OCI-LY1 (cell line): ENCODE results near the gene TXNDC11.

Experiments
- H2AFZ ChIP-seq: fragments of 200-600 bp; sonication (generic), shearing (Covaris generic); 2 replicates; pipeline ENCODE4 v1.6.0; 2014; ENCODE audit warnings: antibody characterized with exemption, mild to moderate bottlenecking, low read length
- H3F3A ChIP-seq: fragments of 200-600 bp; sonication (generic), shearing (Covaris generic); 2 replicates; pipeline ENCODE4 v1.6.0; 2014; ENCODE audit warnings: mild to moderate bottlenecking, antibody characterized with exemption, low read length, moderate library complexity; ENCODE audit not compliant: insufficient read depth
- H3K27ac ChIP-seq: fragments of 200-600 bp; sonication (generic); 2 replicates; pipeline ENCODE4 v1.5.1; 2014; ENCODE audit warnings: low read length, mixed run types, mild to moderate bottlenecking, low read depth; ENCODE audit not compliant: poor library complexity, severe bottlenecking
- H3K27me3 ChIP-seq: fragments of 200-600 bp; sonication (generic); 2 replicates; pipeline ENCODE4 v1.6.0; 2014; ENCODE audit warnings: antibody characterized with exemption, mild to moderate bottlenecking, low read length, moderate library complexity; ENCODE audit not compliant: insufficient read depth
- H3K36me3 ChIP-seq: fragments of 200-600 bp; sonication (generic); 2 replicates; pipeline ENCODE4 v1.6.1; 2014; ENCODE audit warnings: mild to moderate bottlenecking, antibody characterized with exemption, low read length, moderate library complexity, mixed read lengths; ENCODE audit not compliant: insufficient read depth
- H3K4me1 ChIP-seq: fragments of 200-600 bp; sonication (generic); 2 replicates; pipeline ENCODE4 v1.5.1; 2014; ENCODE audit warnings: mild to moderate bottlenecking, low read length, moderate library complexity; ENCODE audit not compliant: insufficient read depth, severe bottlenecking
- H3K4me2 ChIP-seq: fragments of 200-600 bp; sonication (generic), shearing (Covaris generic); 2 replicates; pipeline ENCODE4 v1.6.1; 2014; ENCODE audit warnings: low read length
- H3K4me3 ChIP-seq: fragments of 200-600 bp; sonication (generic); 2 replicates; pipeline ENCODE4 v1.5.1; 2014; ENCODE audit warnings: low read length, low read depth, mild to moderate bottlenecking, mixed read lengths; ENCODE audit not compliant: poor library complexity, severe bottlenecking
- H3K79me2 ChIP-seq: fragments of 200-600 bp; shearing (Covaris generic); 2 replicates; pipeline ENCODE4 v1.6.1; 2016; ENCODE audit warnings: mixed run types, low read length, mixed read lengths; ENCODE audit not compliant: insufficient read depth
- H3K9ac ChIP-seq: fragments of 200-600 bp; sonication (generic), shearing (Covaris generic); 2 replicates; pipeline ENCODE4 v1.6.1; 2014; ENCODE audit warnings: mild to moderate bottlenecking, low read length, mixed read lengths
- H3K9me2 ChIP-seq: fragments of 200-600 bp; sonication (generic), shearing (Covaris generic); 2 replicates; pipeline ENCODE4 v1.6.1; 2014; ENCODE audit warnings: low read depth, mild to moderate bottlenecking, low read length, mixed read lengths
- H3K9me3 ChIP-seq: fragments of 200-600 bp; shearing (Covaris generic); 2 replicates; pipeline ENCODE4 v1.6.1; 2014; ENCODE audit warnings: low read length, mixed read lengths
- H4K20me1 ChIP-seq: fragments of 200-600 bp; sonication (generic), shearing (Covaris generic); 2 replicates; pipeline ENCODE4 v1.6.0; 2016; ENCODE audit warnings: mild to moderate bottlenecking, low read length; ENCODE audit not compliant: insufficient read depth
- EZH2 ChIP-seq: fragments of 200-600 bp; sonication (generic), shearing (Covaris generic); IDR thresholded peaks from 2 replicates; pipeline ENCODE4 v1.8.0; 2017; ENCODE audit warnings: borderline replicate concordance, mixed run types, mild to moderate bottlenecking, antibody characterized with exemption, low read length, moderate library complexity, mixed read lengths
- TF ChIP-seq, protein P1 (sequence below): fragments of 200-600 bp; sonication (generic), shearing (Covaris generic); IDR thresholded peaks from 2 replicates; pipeline ENCODE4 v1.5.1; 2017; ENCODE audit warnings: mild to moderate bottlenecking, antibody characterized with exemption, low read length, moderate library complexity, mixed read lengths

Gene TXNDC11

DNA sequence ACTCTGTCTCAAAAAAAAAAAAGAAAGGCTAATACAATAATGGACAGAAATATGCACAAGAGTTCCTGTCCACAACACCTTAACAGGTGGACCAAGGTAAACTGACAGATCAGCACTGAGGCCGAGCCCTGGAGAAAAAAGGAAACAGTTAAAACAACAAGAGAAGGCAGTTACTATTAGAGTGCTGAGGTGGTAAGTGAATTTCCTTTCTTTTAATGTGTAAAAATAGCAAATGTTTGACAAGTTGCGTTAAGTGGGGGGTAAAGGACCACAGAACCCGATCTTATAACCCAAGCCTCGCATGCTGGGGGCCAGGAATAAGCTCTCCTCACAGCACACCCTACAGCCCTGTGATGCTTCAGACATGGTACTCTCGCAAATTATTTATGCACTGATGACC is 24.8 kb downstream of the TXNDC11 start:
- peaks cover 48% of the 10 kb centered on the region for H3K4me1 ChIP-seq
- peak overlapping the region; percentile 68 for H3K27ac ChIP-seq
- H3K27me3 ChIP-seq = no peaks in the 10 kb centered on the region
- H3K4me2 ChIP-seq = peak overlapping the region; percentile 23; the same call in 1 of the 2 replicates
- H2AFZ ChIP-seq = no peak overlapping the region
- H3F3A ChIP-seq = no peaks in the 10 kb centered on the region
- H3K36me3 ChIP-seq = peaks cover 48% of the 10 kb centered on the region
- H3K9me3 ChIP-seq = no peaks in the 10 kb centered on the region
- H3K79me2 ChIP-seq = no peaks in the 10 kb centered on the region; the same call in 1 of the 2 replicates
- H3K9ac ChIP-seq = 0 out of 2 replicates have a peak overlapping the region, but pooled peaks have one; percentile 9
- H3K9me2 ChIP-seq = no peaks in the 10 kb centered on the region
- no peaks in the 10 kb centered on the region for H4K20me1 ChIP-seq
- TF ChIP-seq, protein P1, sequence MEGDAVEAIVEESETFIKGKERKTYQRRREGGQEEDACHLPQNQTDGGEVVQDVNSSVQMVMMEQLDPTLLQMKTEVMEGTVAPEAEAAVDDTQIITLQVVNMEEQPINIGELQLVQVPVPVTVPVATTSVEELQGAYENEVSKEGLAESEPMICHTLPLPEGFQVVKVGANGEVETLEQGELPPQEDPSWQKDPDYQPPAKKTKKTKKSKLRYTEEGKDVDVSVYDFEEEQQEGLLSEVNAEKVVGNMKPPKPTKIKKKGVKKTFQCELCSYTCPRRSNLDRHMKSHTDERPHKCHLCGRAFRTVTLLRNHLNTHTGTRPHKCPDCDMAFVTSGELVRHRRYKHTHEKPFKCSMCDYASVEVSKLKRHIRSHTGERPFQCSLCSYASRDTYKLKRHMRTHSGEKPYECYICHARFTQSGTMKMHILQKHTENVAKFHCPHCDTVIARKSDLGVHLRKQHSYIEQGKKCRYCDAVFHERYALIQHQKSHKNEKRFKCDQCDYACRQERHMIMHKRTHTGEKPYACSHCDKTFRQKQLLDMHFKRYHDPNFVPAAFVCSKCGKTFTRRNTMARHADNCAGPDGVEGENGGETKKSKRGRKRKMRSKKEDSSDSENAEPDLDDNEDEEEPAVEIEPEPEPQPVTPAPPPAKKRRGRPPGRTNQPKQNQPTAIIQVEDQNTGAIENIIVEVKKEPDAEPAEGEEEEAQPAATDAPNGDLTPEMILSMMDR = no peak
- no peak for TF ChIP-seq EZH2
- H3K4me3 ChIP-seq = no peak overlapping the region

DNA sequence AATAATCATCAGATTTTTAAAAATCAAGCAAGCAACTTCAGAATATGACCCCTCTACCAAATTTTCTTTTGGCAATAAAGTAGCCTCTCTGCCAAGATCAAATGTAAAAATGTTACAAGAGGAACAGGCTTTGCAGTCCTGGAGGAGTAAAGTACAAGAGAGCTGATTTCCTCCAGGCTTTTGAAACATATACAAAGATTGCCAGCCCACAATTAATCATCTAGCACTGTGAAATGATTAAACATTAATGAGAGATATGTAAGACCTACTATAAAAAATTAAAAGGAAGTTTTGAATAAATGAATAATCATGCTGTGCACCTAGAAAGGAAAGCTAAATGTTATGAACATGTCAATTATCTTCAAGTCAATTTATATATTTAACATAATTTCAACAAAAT is 26.3 kb downstream of the TXNDC11 start:
- no peak overlapping the region for H3K4me2 ChIP-seq

DNA sequence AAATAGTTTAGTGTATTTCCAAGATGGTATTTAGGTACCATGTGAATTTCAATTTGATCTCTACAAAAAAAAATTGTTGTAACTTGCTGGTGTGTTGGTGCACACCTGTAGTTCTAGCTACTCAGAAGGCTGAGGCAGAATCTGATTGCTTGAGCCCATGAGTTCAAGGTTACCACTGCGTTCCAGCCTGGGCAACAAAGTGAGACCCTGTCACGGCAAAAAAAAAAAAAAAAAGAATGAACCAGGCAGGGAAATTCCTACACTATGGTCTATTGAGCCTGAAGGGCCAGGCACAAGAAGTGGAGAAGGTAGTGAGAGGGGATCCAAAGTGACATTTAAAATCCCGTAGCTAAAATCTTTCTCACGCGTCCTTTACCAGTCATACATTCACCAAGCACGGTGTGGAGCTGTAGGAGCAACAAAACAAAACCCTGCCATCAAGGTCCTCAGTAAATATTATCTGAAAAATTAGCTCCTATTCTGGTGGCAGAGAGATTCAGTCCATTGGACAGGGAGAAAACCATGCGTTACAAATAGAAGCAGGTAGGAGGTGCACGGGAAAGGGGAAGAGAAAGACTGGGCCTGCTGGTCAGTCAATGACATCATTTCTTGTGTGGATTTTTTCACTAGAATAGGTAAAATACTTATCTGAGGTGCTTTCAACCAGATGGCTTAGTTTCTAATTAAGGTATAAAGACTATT is 27.3 kb downstream of the TXNDC11 start:
- H3K27ac ChIP-seq = peak overlapping the region; percentile 67

More for the DNA sequence above, 26.3 kb downstream of the TXNDC11 start:
- H2AFZ ChIP-seq = no peak overlapping the region
- H3F3A ChIP-seq = no peaks in the 10 kb centered on the region
- no peaks in the 10 kb centered on the region for H3K9me3 ChIP-seq
- no peaks in the 10 kb centered on the region for H3K27me3 ChIP-seq
- TF ChIP-seq, protein P1 = no peak
- no peak for TF ChIP-seq EZH2
- peaks cover 41% of the 10 kb centered on the region for H3K36me3 ChIP-seq
- H3K9me2 ChIP-seq = no peaks in the 10 kb centered on the region
- no peaks in the 10 kb centered on the region; the same call in 1 of the 2 replicates for H3K79me2 ChIP-seq
- H3K9ac ChIP-seq = peak overlapping the region; percentile 14; the same call in 1 of the 2 replicates
- H3K4me3 ChIP-seq = no peak overlapping the region
- H3K4me1 ChIP-seq = peaks cover 40% of the 10 kb centered on the region
- no peaks in the 10 kb centered on the region for H4K20me1 ChIP-seq
- H3K27ac ChIP-seq = peak overlapping the region; percentile 67

More for the DNA sequence above, 27.3 kb downstream of the TXNDC11 start:
- H3K36me3 ChIP-seq = peaks cover 40% of the 10 kb centered on the region
- H3F3A ChIP-seq = no peaks in the 10 kb centered on the region
- H2AFZ ChIP-seq = no peak overlapping the region
- no peak overlapping the region for H3K9ac ChIP-seq
- peaks cover 48% of the 10 kb centered on the region for H3K4me1 ChIP-seq
- H3K9me3 ChIP-seq = no peaks in the 10 kb centered on the region
- no peak overlapping the region for H3K4me2 ChIP-seq
- TF ChIP-seq, protein P1 = peak; percentile 35; the same call in 1 of the 2 replicates
- no peak for TF ChIP-seq EZH2
- H3K79me2 ChIP-seq = no peaks in the 10 kb centered on the region; the same call in 1 of the 2 replicates
- H3K4me3 ChIP-seq = no peak overlapping the region
- H3K27me3 ChIP-seq = no peaks in the 10 kb centered on the region
- no peaks in the 10 kb centered on the region for H4K20me1 ChIP-seq
- H3K9me2 ChIP-seq = no peaks in the 10 kb centered on the region
